H1 (cell line): ENCODE data around the gene SEPTIN5. TPM values are rescaled to one million over a fixed set of nuclear protein-coding genes. Genes with fewer than 3 reads are reported as not detected.

Experiments used
- KDM4A ChIP-seq: IDR thresholded peaks from one replicate; pipeline ENCODE4 v1.7.1; 2012; ENCODE audit warnings: low read depth, mild to moderate bottlenecking, moderate library complexity, low read length, inconsistent platforms; ENCODE audit not compliant: severe bottlenecking
- SIRT6 ChIP-seq: IDR thresholded peaks from one replicate; pipeline ENCODE4 v1.7.1; 2012; ENCODE audit warnings: low read length, inconsistent platforms
- YY1 ChIP-seq: IDR thresholded peaks from 2 replicates; pipeline ENCODE4 v1.6.1; 2011; ENCODE audit warnings: low read depth, mild to moderate bottlenecking, low read length
- polyA plus RNA-seq, 7 experiments: library from polyadenylated mRNA; depleted of rRNA in 3 of 7; stranded (reverse) in 5 of 7; unstranded in 2 of 7; fragments of >200 nt in 5 of 7; fragments of 200-250 nt in 2 of 7; gene quantifications; 1 replicate in 5 of 7; 2 replicates in 1 of 7; 4 replicates in 1 of 7; pipeline versions ENCODE4 v1.2.1 to v1.2.3, GENCODE V29; 2011 to 2013; ENCODE audit warnings: missing spikeins in 2 of 7, mixed read lengths in 2 of 7
- total RNA-seq: library from RNA; stranded (reverse); fragmentation: NEBNext Ultra II Directional; extraction: Animal tissue kit (Norgen Biotek cat#: 25700); gene quantifications from 2 replicates; pipeline ENCODE4 v1.2.1, GENCODE V29; 2021

Gene SEPTIN5
- total and polyA plus RNA-seq, 2 of the 8 experiments (the other 6 are each of a cell fraction or from before 2014, with no cell fraction given) = 6.0 to 8.6 TPM

GRCh38 chr22:19740586-19740985 is 26.3 kb downstream of the SEPTIN5 start (continued):
- TF ChIP-seq KDM4A (no peak), YY1 (no peak), SIRT6 (no peak)
